ENCODE measurements around the gene PBX2.

Gene PBX2

DNA sequence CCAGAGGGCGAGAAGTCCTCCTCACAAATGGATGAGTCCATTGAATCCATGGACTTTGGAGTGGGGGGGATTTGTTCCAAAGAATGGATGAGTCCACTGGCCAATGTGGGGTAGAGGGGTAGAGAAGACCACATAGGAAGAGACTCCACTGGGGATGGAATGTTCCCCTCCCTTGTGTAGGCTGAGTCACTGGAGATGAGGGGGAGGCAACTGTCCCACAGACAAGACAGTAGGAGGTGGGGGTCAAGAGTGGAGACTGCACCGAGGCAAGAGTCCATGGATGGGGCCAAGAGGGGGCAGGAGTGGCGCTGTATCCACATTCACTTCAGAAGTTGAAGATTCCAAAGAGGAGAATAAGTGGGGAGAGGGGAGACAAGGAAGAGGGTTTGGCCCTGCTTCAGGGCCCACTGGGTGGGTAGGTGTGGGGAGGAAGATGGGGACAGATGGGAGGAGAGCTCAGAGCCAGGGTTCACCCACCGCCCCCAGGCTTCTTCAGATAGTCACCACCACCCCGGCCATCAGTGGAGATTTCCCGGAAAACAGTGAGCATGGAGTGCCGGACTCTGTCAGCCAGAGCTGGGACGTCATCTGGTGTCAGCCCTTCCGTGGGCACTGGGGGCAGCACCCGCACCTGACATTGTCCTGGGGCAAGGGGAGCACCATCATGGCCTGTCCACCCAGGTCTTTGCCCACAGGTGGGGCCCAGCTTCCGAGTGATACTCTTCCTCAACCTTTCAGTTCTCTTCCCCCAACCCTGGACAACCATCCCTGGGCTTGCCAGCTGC lies 21.0 kb downstream of the PBX2 start:
- no peak for DNase-seq

DNA sequence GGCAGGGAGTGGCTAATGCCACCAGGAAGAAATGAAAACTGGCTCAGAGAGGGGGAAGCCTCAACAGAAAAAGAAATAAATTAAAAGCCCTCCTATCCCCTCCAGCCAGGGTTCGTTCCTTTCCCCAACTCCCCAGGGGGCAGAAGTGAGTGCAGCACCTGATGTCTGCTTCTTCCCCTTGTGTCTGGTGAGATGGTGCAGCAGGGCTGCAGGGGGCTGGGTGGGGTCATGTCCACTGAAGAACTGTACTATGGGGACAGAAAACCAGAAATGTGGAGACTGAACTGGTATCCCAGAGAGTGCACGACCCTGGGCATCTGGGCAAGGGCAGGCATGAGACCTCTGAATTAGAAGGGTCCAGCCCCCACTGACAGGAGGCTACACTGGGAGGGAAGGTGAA lies 21.7 kb downstream of the PBX2 start:
- DNase-seq = no peak

- no peak for DNase-seq
Measured at GRCh38 chr6:32167761-32168262, 22.2 kb downstream of the PBX2 start.

- no peak for DNase-seq
Measured at GRCh38 chr6:32167154-32167760, 22.7 kb downstream of the PBX2 start.

GRCh38 chr6:32166411-32167061 lies 23.5 kb downstream of the PBX2 start:
- DNase-seq = no peak

DNA sequence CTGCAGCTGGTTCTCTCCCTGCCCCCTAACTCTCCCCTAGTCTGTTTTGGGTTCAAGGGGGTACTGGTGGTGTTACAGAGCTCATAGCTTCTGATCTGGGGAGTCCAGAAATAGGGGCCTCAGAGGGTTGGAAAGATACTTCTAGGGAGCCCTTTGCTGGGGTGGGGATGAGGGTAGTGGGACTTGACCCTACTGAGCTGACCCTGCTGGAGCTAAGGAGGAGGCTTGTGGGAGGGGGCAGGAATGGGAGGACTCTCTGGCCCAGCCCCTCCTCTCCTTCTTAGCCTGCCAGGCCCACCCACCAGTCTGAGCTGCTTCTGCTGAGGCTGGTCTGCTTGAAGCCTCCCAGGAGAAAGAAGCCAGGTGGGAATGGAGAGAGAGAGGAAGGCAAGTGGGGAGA lies 25.7 kb downstream of the PBX2 start, which contains the start of gene EGFL8:
TSS of gene EGFL8 (plus strand) at position 301 of the 400 bp plus-strand sequence. CDS start 1,571 bp downstream, outside the sequence.
- no peak for DNase-seq

GRCh38 chr6:32163559-32164258 lies 26.3 kb downstream of the PBX2 start:
- DNase-seq = no peak

GRCh38 chr6:32158052-32158451 lies 31.9 kb downstream of the PBX2 start:
- DNase-seq = no peak

GRCh38 chr6:32156891-32157290 lies 33.1 kb downstream of the PBX2 start:
- no peak for DNase-seq

DNA sequence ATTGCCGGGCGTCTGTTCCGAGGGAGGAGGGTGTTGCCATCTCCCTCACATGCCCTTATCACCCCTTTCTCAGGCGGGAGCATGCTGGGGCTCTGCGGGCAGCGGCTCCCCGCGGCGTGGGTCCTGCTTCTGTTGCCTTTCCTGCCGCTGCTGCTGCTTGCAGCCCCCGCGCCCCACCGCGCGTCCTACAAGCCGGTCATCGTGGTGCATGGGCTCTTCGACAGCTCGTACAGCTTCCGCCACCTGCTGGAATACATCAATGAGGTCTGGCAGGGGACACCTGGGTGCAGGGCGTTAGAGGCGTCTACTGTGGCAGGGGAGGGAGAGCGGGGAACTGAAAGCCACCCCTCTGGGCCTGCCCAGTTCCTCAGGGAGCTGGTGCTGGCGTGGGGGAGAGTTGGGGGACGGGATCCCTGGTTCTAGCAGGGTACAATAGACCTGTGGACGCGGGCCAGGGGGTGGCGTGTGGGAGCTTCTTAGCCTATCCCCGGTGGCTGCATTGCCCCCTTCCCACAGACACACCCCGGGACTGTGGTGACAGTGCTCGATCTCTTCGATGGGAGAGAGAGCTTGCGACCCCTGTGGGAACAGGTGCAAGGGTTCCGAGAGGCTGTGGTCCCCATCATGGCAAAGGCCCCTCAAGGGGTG lies 35.4 kb downstream of the PBX2 start:
- DNase-seq = peak; percentile 62

DNA sequence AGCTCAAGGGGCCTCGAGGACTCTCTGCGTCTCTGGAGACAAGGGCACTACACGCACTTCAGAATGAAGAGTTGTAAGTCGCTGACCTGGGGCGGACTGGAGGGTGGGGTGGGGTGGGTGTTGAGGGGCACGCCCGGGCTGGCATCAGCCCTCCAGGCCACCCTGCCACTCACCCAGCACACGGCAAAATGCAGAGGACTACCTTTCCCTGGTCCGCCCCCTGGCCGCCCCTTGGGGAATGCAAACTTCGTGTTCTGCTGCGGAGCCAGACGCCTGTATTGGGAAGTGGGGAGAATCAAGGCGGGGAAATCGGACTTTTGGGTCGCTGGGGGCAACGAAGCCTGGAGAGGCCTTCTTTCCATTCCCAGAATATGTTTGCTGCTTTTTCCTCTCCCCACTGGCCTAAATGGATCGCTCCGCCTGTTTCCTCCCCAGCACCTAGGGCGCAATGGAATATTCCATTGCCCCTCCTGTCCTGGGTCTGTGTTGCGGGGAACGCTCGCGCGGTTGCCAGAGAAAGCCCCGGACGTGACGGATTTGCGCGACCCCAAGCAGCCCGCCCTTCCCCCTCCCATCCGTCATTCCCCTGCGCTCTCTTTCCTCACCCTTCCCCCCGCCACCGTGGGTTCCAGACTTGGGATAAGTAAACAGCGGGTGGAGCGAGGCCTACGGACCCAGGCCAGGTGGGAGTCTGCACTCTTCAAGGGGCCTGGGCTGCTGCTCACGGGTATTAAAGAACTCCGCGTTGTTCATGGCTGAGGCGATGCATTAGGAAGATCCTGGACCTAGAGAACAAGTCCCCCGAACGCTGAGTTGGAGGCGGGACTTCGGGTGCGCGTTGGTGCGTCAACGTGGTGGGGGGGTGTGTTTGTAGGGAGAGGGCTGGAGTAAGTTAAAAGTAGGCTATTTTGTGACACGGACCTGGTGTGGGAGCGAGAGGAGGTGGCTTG lies 36.2 kb downstream of the PBX2 start, which contains the start of gene PPT2:
TSS of gene PPT2 (plus strand) at position 578 of the 950 bp plus-strand sequence. CDS start 454 bp downstream, outside the sequence.
- DNase-seq = peak; percentile 82

DNA sequence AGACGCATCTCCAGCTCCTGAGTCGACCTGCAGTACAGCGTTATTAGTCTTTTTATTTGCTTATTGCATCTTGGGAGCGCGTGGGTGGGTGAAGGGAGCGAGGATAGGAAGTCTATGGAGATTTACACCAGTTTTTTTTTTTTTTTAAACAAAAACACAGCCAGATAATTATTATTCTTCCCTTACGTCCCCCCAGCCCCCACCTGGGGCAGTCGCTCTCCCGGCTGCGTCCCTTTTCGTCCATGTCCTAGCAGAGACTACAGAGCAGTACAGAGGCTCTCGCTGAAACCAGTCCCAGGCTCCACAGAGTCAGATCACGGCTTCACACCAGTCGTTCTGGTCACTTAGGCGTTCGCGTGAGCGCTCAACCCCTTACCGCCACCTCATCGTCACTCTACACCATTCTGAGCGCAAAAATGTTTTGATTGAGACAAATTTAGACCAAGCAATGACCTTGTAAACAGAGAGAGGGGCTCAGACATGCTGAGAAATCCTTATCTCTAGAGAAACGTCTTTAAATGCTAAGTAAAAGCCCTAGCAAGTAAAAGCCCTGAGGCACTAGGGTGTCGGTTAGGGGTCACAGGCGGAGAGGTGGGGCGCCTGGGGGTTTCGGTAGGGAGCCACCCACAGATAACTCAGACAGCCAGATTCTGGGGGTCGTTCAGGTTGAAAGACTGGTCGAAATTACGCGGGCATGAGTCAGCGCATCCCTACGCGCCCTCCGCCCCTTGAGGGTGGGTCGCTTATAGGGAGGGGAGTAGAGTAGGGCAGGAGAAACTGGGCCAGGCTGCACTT lies 37.0 kb downstream of the PBX2 start:
- DNase-seq = no peak

DNA sequence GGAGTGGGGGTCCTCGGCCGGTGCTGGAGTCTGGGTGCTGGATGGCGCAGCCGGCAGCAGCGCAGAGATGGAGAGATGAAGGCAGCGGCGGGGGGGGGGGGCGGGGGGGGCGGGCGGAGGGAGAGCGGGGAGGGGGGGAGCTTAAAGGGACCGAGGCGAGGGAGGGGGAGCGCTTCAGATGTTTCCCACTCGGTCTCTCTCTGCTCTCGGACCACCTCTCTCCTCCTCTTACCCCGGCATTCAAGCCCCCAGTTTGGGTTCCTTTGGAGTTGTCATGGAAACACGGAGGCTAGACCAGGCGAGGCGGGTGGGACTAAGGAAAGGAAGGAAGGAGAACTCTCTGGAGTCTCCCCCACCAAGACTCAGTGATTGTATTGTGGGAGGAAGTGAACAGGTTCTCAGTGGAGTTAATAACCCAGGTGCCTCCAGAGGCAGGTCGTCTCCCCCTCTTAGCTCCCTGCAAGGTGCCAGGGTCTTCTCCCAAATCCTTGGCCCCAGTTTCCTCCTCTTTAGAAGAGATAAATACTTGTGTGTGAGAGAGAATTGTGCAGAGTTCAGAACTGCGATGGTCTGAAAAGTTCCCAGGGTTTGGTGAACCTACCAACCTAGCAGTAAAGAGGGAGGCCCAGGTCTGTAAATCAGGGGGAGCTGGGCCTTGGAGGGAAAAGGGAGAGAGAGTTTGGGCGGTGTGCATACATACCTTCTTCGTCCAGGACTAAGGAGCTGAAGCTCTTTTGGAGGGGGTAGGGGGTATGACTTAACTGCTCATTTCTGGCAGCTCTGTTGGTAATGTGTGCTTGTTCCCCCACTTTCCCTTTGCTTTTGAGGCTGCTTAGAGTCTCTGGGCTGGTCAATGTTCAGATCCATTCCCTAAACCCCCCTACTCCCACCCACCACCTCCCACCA lies 37.9 kb downstream of the PBX2 start, which contains the start of gene PRRT1:
TSS of gene PRRT1 (minus strand) at position 77 of the 906 bp plus-strand sequence. CDS start 112 bp downstream, outside the sequence.
- no peak for DNase-seq

GRCh38 chr6:32151181-32151862 lies 38.7 kb downstream of the PBX2 start:
- no peak for DNase-seq

- DNase-seq = no peak
Measured at GRCh38 chr6:32149932-32150870, 39.8 kb downstream of the PBX2 start.

- no peak for DNase-seq
Measured at GRCh38 chr6:32149092-32149755, 40.8 kb downstream of the PBX2 start.

Data from stimulated activated CD4-positive, alpha-beta T cell treated with anti-CD3 and anti-CD28 coated beads, Interleukin-1b, Interleukin-23, amount 100 ng/mL, for 48 hours (primary cell).